CD4-positive, alpha-beta T cell treated with Interleukin-15 for 4 hours (primary cell): ENCODE data around the gene WNT7A.
A peak's percentile ranks its signal among the peaks of the same experiment; 100 is the strongest.
"Not testable (repeated sequence)": the region's sequence is repeated elsewhere in the genome, so short reads cannot be mapped to it uniquely, and the experiment has no call there.

Experiments used
- DNase-seq: peaks from one replicate; pipeline ENCODE4 v3.0.0-alpha.2; 2020; ENCODE audit warnings: low spot score

The WNT7A gene

GRCh38 chr3:13879946-13880810 is at the start of gene WNT7A:
WNT7A (minus strand) TSS chr3:13880071; CDS start chr3:13879816, 255 bp downstream.
- peak; percentile 64 for DNase-seq

GRCh38 chr3:13928741-13929140 is 48.9 kb upstream of the WNT7A start:
- not testable (repeated sequence) for DNase-seq

DNA sequence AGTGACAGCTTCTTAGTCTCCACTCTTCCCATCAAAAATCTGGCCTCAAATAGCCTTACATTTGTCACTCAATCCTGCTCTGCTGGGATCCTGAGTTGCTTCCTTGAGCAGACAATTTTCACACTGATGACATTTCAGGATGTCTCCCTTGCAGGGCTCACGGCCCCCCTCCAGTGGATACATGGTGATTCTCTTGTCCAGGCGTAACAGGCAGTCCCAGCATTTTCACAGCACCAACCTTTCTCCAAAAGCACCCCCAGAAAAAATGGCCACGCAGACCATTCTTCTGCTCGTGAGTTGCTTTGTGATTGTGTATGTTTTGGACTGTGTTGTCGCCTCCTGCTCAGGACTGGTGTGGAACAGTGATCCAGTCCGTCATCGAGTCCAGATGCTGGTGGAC is 47.4 kb upstream of the WNT7A start:
- no peak for DNase-seq

DNA sequence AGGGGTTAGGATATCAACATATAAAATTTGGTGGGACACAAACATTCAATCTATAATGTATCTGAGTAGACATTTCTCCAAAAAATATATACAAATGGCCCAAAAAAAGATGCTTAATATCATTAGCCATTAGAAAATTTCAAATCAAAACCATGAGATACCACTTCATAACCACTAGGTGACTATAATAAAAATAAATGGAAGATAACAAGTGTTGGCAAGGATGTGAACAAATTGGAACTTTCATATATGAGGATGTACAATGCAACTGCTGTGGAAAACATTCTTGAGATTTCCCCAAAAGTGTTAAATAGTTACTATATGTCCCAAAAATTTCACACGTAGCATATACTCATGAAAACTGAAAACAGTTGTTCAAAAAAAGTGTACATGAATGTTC is 36.5 kb upstream of the WNT7A start:
- DNase-seq = no peak

- DNase-seq = no peak
Measured at GRCh38 chr3:13902648-13903238, 22.9 kb upstream of the WNT7A start.

DNA sequence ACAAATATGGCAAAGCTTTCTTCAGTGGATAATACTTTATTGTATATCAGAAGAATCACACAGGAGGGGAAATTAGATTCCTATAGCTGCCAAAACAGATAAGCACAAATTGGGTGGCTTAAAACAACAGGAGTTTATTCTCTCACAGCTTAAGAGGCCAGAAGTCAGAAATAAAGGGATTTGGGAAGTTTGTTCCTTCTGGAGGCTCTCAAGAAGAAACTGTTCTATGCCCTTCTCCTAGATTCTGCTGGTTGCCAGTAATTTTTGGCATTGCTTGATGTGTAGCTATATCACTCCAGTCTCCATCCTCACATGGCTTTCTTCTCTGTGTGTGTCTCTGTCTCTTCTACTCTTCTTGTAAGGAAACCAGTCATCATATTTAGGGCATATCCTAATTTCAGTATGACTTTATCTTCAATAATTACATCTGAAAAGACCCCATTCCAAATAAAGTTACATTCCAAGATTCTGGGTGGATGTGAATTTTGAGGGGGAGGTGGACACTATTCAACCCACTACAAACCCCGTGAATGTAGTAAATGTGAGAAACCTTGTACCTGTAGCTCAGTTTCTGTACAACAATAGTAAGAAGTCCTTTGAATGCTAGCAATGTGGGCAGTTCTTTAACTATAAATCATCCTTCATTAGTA is 22.2 kb upstream of the WNT7A start:
- no peak for DNase-seq

- DNase-seq = no peak
Measured at GRCh38 chr3:13898346-13898745, 18.5 kb upstream of the WNT7A start.

DNA sequence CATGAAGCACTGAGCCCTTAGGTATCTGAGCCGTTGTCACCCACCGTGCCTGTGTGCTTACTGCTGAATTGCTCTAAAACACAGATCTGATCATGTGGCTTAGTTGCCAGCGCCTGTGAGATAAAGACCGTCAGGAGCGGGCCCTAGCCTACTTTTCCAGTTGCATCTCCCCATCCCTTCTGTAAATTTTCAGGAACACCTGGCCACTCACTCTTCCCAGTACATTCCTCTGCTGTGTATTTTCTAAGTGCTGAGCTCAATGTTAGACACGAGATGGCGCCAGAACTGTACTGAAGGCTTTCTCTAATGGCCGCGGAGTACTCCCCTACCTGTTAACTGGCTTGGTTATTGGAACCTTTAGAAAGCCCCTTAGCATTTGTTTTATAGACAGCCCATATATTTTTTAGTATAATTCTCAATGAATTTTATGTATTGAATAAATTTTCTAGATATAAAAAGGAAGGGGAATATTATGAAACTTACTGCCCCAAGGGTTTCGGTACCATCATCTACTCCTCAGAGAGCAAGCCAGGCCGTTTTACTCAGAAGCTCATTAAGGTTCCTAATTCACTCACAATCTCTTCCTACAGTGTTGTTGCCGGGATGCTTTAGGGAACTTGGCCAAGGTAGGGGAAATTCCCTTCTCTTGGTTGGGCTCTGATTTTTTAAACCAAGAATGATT is 16.7 kb upstream of the WNT7A start:
- DNase-seq = peak; percentile 69

GRCh38 chr3:13895155-13896105 is 15.6 kb upstream of the WNT7A start:
- peak; percentile 95 for DNase-seq

- DNase-seq = no peak
Measured at GRCh38 chr3:13894807-13895154, 14.9 kb upstream of the WNT7A start.

- no peak for DNase-seq
Measured at GRCh38 chr3:13894096-13894806, 14.4 kb upstream of the WNT7A start.

GRCh38 chr3:13892304-13892703 is 12.4 kb upstream of the WNT7A start:
- DNase-seq = no peak

DNA sequence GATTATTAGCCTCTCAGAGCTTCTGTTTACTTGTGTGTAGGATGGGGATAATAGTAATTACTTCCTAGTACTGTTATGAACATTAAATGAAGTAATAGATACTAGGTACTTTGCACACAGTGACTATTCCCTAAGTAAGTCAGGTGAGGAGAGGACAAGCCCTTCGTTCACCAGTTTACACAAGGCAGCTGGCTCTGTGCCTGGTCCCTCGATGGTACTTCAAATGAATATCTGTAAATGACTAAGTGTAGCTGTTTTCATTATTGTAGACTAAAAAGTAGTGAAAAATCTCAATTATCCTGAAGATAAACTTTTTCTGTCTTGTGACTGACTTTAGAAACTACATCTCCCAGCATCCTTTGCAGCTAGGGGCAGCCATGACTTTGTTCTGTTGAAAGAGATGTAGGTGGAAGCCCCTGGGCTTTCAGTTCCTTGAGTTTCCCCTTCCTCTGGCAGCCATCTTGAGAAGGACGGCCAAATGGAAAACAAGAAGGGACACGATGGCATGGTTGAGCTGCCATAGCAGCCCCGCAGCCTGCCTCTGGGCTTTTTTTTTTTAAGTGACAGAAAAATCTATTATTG is 11.7 kb upstream of the WNT7A start:
- DNase-seq = peak; percentile 23

GRCh38 chr3:13891017-13891392 is 11.1 kb upstream of the WNT7A start:
- no peak for DNase-seq

- peak; percentile 53 for DNase-seq
Measured at GRCh38 chr3:13890377-13891016, 10.6 kb upstream of the WNT7A start.

DNA sequence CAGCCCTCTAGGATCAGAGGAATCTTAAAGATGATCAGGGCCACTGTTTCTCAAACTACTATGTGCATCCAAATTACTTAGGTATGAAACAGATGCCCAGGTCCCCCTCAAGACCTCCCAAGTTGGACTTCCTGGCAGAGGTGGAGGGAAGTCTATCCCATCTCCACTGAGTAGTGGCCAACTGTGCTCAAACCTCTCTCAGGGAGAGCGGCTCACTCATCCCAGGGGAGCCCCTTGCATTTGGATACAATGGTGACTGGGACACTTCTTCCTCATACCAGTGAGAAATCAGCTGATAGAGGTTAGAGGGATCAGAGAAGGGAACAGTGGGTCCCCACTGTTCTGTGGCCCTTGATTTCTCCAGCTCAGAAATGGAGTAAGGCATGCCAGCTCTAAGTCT is 8.7 kb upstream of the WNT7A start:
- DNase-seq = no peak

GRCh38 chr3:13887495-13888300 is 7.8 kb upstream of the WNT7A start:
- no peak for DNase-seq

DNA sequence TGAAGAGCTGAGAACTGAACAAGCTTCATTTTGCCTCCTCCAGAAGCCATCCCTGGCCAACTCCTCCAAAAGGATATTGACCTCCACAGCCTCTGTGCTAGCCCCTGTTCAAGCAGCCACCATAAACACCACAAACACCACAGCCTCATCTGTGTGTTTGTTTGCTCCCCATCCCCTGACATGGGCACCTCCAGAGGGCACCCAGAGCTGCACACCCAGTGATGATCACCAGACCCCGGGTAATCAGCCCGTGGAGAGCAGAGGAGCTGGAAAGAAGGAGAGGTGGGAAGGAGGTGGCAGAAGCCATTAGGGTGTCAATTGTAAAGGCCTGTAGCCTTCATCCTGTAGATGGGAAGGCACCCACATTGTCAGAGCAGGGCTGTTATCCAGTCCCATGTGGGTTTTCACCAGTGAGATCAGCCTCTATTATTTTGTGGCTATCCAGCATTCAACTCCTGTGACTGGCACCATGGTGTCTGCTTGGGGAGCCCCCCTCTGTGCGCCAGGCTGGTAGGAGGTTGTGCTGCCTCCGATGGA is 6.8 kb upstream of the WNT7A start:
- DNase-seq = no peak

- no peak for DNase-seq
Measured at GRCh38 chr3:13885704-13886010, 5.8 kb upstream of the WNT7A start.
